Muscle layer of colon (tissue), 2 donors: ENCODE measurements around the gene CFAP410.

Experiments used
- H3K27ac ChIP-seq: one replicate; pipeline ENCODE4 v1.7.0; 2013; ENCODE audit warnings: low read depth, mild to moderate bottlenecking, low read length, moderate library complexity
- H3K27me3 ChIP-seq, 2 donors: one replicate each; pipeline ENCODE4 v1.7.0; 2013; ENCODE audit warnings: low read length in 2 of 2, mild to moderate bottlenecking in 2 of 2; ENCODE audit not compliant: insufficient read depth in 2 of 2, control insufficient read depth in 1 of 2
- H3K36me3 ChIP-seq: one replicate; pipeline ENCODE4 v1.7.0; 2013; ENCODE audit warnings: mild to moderate bottlenecking, low read length; ENCODE audit not compliant: insufficient read depth
- H3K4me1 ChIP-seq: one replicate; pipeline ENCODE4 v1.7.0; 2013; ENCODE audit warnings: mild to moderate bottlenecking, low read length; ENCODE audit not compliant: insufficient read depth
- H3K4me3 ChIP-seq, 2 donors: one replicate each; pipeline ENCODE4 v1.7.0; 2013; ENCODE audit warnings: low read length in 2 of 2, low read depth in 1 of 2, mild to moderate bottlenecking in 1 of 2, moderate library complexity in 1 of 2
- H3K9ac ChIP-seq: one replicate; pipeline ENCODE4 v1.7.0; 2013; ENCODE audit warnings: low read length
- H3K9me3 ChIP-seq: one replicate; pipeline ENCODE4 v1.7.0; 2013; ENCODE audit warnings: mild to moderate bottlenecking, low read length
- donor health status: abdominal sarcoma.
- donor health status: Adenocarcinoma of cecum.

Gene CFAP410

GRCh38 chr21:44333509-44334328, 5.5 kb downstream of the CFAP410 start:
- Histone ChIP-seq H3K27ac (no peak overlapping the region), H3K36me3 (peaks cover 23% of the 10 kb centered on the region), H3K9ac (no peak overlapping the region), H3K9me3 (no peaks in the 10 kb centered on the region), H3K27me3 (no peaks in the 10 kb centered on the region), H3K4me1 (peaks cover 7% of the 10 kb centered on the region), H3K4me3 (no peak overlapping the region)

GRCh38 chr21:44332965-44333364, 6.2 kb downstream of the CFAP410 start:
- Histone ChIP-seq H3K9ac (no peak overlapping the region), H3K4me1 (peaks cover 3% of the 10 kb centered on the region), H3K27ac (no peak overlapping the region), H3K9me3 (no peaks in the 10 kb centered on the region), H3K36me3 (peaks cover 23% of the 10 kb centered on the region), H3K4me3 (no peak overlapping the region), H3K27me3 (no peaks in the 10 kb centered on the region)

GRCh38 chr21:44332383-44332782, 6.8 kb downstream of the CFAP410 start:
- H3K9ac ChIP-seq, result no peak overlapping the region
- H3K4me1 ChIP-seq, result no peaks in the 10 kb centered on the region
- no peak overlapping the region for H3K27ac ChIP-seq
- H3K27me3 ChIP-seq, result no peaks in the 10 kb centered on the region
- H3K36me3 ChIP-seq, result peaks cover 23% of the 10 kb centered on the region
- no peak overlapping the region for H3K4me3 ChIP-seq
- H3K9me3 ChIP-seq, result no peaks in the 10 kb centered on the region

GRCh38 chr21:44331650-44332307, 7.4 kb downstream of the CFAP410 start:
- no peak overlapping the region for H3K4me3 ChIP-seq
- no peak overlapping the region for H3K9ac ChIP-seq
- no peaks in the 10 kb centered on the region for H3K4me1 ChIP-seq
- no peaks in the 10 kb centered on the region for H3K9me3 ChIP-seq
- H3K27me3 ChIP-seq, result no peaks in the 10 kb centered on the region
- peaks cover 23% of the 10 kb centered on the region for H3K36me3 ChIP-seq
- H3K27ac ChIP-seq, result no peak overlapping the region

- H3K4me1 ChIP-seq, result no peaks in the 10 kb centered on the region
- no peaks in the 10 kb centered on the region for H3K9me3 ChIP-seq
- peaks cover 19% of the 10 kb centered on the region for H3K36me3 ChIP-seq
- H3K4me3 ChIP-seq, result no peak overlapping the region
- no peak overlapping the region for H3K27ac ChIP-seq
- no peaks in the 10 kb centered on the region for H3K27me3 ChIP-seq
- no peak overlapping the region for H3K9ac ChIP-seq
Measured at GRCh38 chr21:44331209-44331608, 8.0 kb downstream of the CFAP410 start.

GRCh38 chr21:44330698-44331097, 8.5 kb downstream of the CFAP410 start:
- Histone ChIP-seq H3K36me3 (peaks cover 21% of the 10 kb centered on the region), H3K4me3 (no peak overlapping the region)

GRCh38 chr21:44329971-44330681, 9.1 kb downstream of the CFAP410 start:
- Histone ChIP-seq H3K9me3 (no peaks in the 10 kb centered on the region), H3K4me3 (no peak overlapping the region), H3K9ac (no peak overlapping the region), H3K27ac (no peak overlapping the region), H3K4me1 (no peaks in the 10 kb centered on the region), H3K27me3 (no peaks in the 10 kb centered on the region), H3K36me3 (peaks cover 23% of the 10 kb centered on the region)

More at GRCh38 chr21:44330698-44331097, 8.5 kb downstream of the CFAP410 start:
- H3K27me3 ChIP-seq, result no peaks in the 10 kb centered on the region
- no peaks in the 10 kb centered on the region for H3K9me3 ChIP-seq
- no peak overlapping the region for H3K9ac ChIP-seq
- no peaks in the 10 kb centered on the region for H3K4me1 ChIP-seq
- no peak overlapping the region for H3K27ac ChIP-seq

- Histone ChIP-seq H3K27me3 (no peaks in the 10 kb centered on the region), H3K4me1 (no peaks in the 10 kb centered on the region), H3K9ac (no peak overlapping the region), H3K36me3 (peaks cover 19% of the 10 kb centered on the region), H3K9me3 (no peaks in the 10 kb centered on the region), H3K4me3 (no peak overlapping the region), H3K27ac (no peak overlapping the region)
Measured at GRCh38 chr21:44329086-44329889, 9.9 kb downstream of the CFAP410 start.

GRCh38 chr21:44328242-44328895, 10.8 kb downstream of the CFAP410 start:
- no peak overlapping the region for H3K9ac ChIP-seq
- H3K27ac ChIP-seq, result no peak overlapping the region
- H3K4me1 ChIP-seq, result no peaks in the 10 kb centered on the region
- H3K9me3 ChIP-seq, result no peaks in the 10 kb centered on the region
- peaks cover 19% of the 10 kb centered on the region for H3K36me3 ChIP-seq
- no peak overlapping the region for H3K4me3 ChIP-seq
- no peaks in the 10 kb centered on the region for H3K27me3 ChIP-seq

GRCh38 chr21:44327603-44327974, 11.6 kb downstream of the CFAP410 start:
- H3K36me3 ChIP-seq, result peaks cover 25% of the 10 kb centered on the region
- H3K9me3 ChIP-seq, result no peaks in the 10 kb centered on the region
- no peaks in the 10 kb centered on the region for H3K4me1 ChIP-seq
- no peak overlapping the region for H3K4me3 ChIP-seq
- no peaks in the 10 kb centered on the region for H3K27me3 ChIP-seq
- no peak overlapping the region for H3K27ac ChIP-seq
- no peak overlapping the region for H3K9ac ChIP-seq
